IMR-90 (cell line): ENCODE results near the gene ZFP90. TPM values are rescaled to one million over a fixed set of nuclear protein-coding genes. Genes with fewer than 3 reads are reported as not detected.

ENCODE experiments used
- ATAC-seq: fragments of 200-7000 bp; cut with Tn5 transposase; 2 replicates; pipeline ENCODE4 v1.9.1; 2020; ENCODE audit warnings: low read depth, mild to moderate bottlenecking, moderate library complexity
- BruUV-seq: library from RNA; stranded (reverse); fragments of 400-500 nt; replicated peaks from 2 replicates; lab custom pipeline; 2021; lab: Mats Ljungman, UMichigan
- CTCF ChIA-PET: fragments of 300-600 bp; formaldehyde crosslinking; extraction: SDS; loops from one replicate; lab custom pipeline; 2021; ENCODE audit warnings: antibody characterized with exemption; lab: Yijun Ruan, JAX
- POLR2A ChIA-PET: fragments of 300-600 bp; sonication (Branson Sonifier 250); formaldehyde crosslinking; loops from one replicate; lab custom pipeline; 2022; ENCODE audit warnings: antibody characterized with exemption; ENCODE audit not compliant: unreplicated experiment; lab: Charles Lee
- DNase-seq: peaks from one replicate; pipeline ENCODE4 v3.0.0; 2013
- H2AFZ ChIP-seq: replicated peaks from 2 replicates; pipeline ENCODE3; 2013; ENCODE audit warnings: low read length, mild to moderate bottlenecking; ENCODE audit not compliant: poor library complexity
- H2AK5ac ChIP-seq: 2 replicates; pipeline ENCODE4 v1.6.1; 2013; ENCODE audit warnings: low read depth, low read length, inconsistent platforms
- H2AK9ac ChIP-seq: replicated peaks from 2 replicates; pipeline ENCODE3; 2013; ENCODE audit warnings: mild to moderate bottlenecking, low read depth, low read length, moderate library complexity; ENCODE audit not compliant: poor library complexity
- H2BK120ac ChIP-seq: 2 replicates; pipeline ENCODE4 v1.6.1; 2013; ENCODE audit warnings: low read depth, low read length, inconsistent platforms
- H2BK15ac ChIP-seq: 3 replicates; pipeline ENCODE4 v1.6.1; 2013; ENCODE audit warnings: low read depth, low read length, inconsistent platforms
- H2BK20ac ChIP-seq: 2 replicates; pipeline ENCODE4 v1.6.1; 2013; ENCODE audit warnings: low read depth, mild to moderate bottlenecking, inconsistent platforms, low read length, moderate library complexity
- H2BK5ac ChIP-seq: 2 replicates; pipeline ENCODE4 v1.6.1; 2013; ENCODE audit warnings: mild to moderate bottlenecking, low read depth, low read length, inconsistent platforms; ENCODE audit not compliant: poor library complexity, severe bottlenecking
- H3K14ac ChIP-seq: replicated peaks from 2 replicates; pipeline ENCODE4 v1.6.1; 2013; ENCODE audit warnings: low read depth, low read length, inconsistent platforms
- H3K18ac ChIP-seq: 2 replicates; pipeline ENCODE4 v1.6.1; 2013; ENCODE audit warnings: low read depth, low read length, control low read depth
- H3K23ac ChIP-seq: 2 replicates; pipeline ENCODE4 v1.6.1; 2013; ENCODE audit warnings: low read depth, low read length, inconsistent platforms
- H3K27ac ChIP-seq: 2 replicates; pipeline ENCODE4 v1.5.1; 2013; ENCODE audit warnings: mild to moderate bottlenecking, control low read depth, low read length; ENCODE audit not compliant: insufficient read depth
- H3K27me3 ChIP-seq: 2 replicates; pipeline ENCODE4 v1.6.1; 2013; ENCODE audit warnings: low read length; ENCODE audit not compliant: control insufficient read depth, insufficient read depth
- H3K36me3 ChIP-seq: 2 replicates; pipeline ENCODE4 v1.6.1; 2013; ENCODE audit warnings: low read length, mixed read lengths; ENCODE audit not compliant: control insufficient read depth, insufficient read depth
- H3K4ac ChIP-seq: 2 replicates; pipeline ENCODE4 v1.6.1; 2013; ENCODE audit warnings: low read depth, low read length, inconsistent platforms
- H3K4me1 ChIP-seq: 2 replicates; pipeline ENCODE4 v1.6.1; 2013; ENCODE audit warnings: low read length, mixed read lengths; ENCODE audit not compliant: control insufficient read depth, insufficient read depth
- H3K4me2 ChIP-seq: 2 replicates; pipeline ENCODE4 v1.6.1; 2013; ENCODE audit warnings: low read depth, mild to moderate bottlenecking, control low read depth, low read length, moderate library complexity
- H3K4me3 ChIP-seq: 2 replicates; pipeline ENCODE4 v1.5.1; 2013; ENCODE audit warnings: low read depth, mild to moderate bottlenecking, control low read depth, low read length, moderate library complexity; ENCODE audit not compliant: insufficient read depth
- H3K56ac ChIP-seq: 2 replicates; pipeline ENCODE4 v1.6.1; 2013; ENCODE audit warnings: low read length, inconsistent platforms; ENCODE audit not compliant: insufficient read depth; ENCODE audit errors: extremely low read depth
- H3K79me1 ChIP-seq, 2 experiments: 2 replicates each; pipeline ENCODE4 v1.6.1; 2013; ENCODE audit warnings: low read length in 2 of 2, inconsistent platforms in 1 of 2, low read depth in 1 of 2
- H3K9ac ChIP-seq: 2 replicates; pipeline ENCODE4 v1.6.1; 2013; ENCODE audit warnings: low read depth, low read length, control low read depth
- H3K9me1 ChIP-seq: 2 replicates; pipeline ENCODE4 v1.6.1; 2013; ENCODE audit warnings: low read length, inconsistent platforms; ENCODE audit not compliant: insufficient read depth
- H3K9me3 ChIP-seq: 2 replicates; pipeline ENCODE4 v1.6.1; 2013; ENCODE audit warnings: low read length; ENCODE audit not compliant: control insufficient read depth, insufficient read depth
- H4K20me1 ChIP-seq: 2 replicates; pipeline ENCODE4 v1.6.1; 2013; ENCODE audit warnings: low read length, inconsistent platforms; ENCODE audit not compliant: insufficient read depth
- H4K5ac ChIP-seq: 2 replicates; pipeline ENCODE4 v1.6.1; 2013; ENCODE audit warnings: mild to moderate bottlenecking, low read depth, low read length, control low read depth
- H4K8ac ChIP-seq, 2 experiments: 2 replicates each; pipeline ENCODE4 v1.6.1; 2013; ENCODE audit warnings: low read depth in 2 of 2, low read length in 2 of 2, control low read depth in 1 of 2, inconsistent platforms in 1 of 2
- H4K91ac ChIP-seq: 2 replicates; pipeline ENCODE4 v1.6.1; 2013; ENCODE audit warnings: low read depth, low read length, inconsistent platforms; ENCODE audit not compliant: insufficient read depth
- CEBPB ChIP-seq: IDR thresholded peaks from 2 replicates; pipeline ENCODE4 v1.6.1; 2012; ENCODE audit warnings: low read depth, low read length, improper control_type of control experiment
- CHD1 ChIP-seq: IDR thresholded peaks from 2 replicates; pipeline ENCODE4 v1.6.1; 2012; ENCODE audit warnings: low read depth, low read length, improper control_type of control experiment
- FOS ChIP-seq: fragments of 150-350 bp; IDR thresholded peaks from 2 replicates; pipeline ENCODE4 v1.6.1; 2016; ENCODE audit warnings: low read depth, low read length
- MAFK ChIP-seq: IDR thresholded peaks from 2 replicates; pipeline ENCODE4 v1.6.1; 2012; ENCODE audit warnings: low read depth, low read length, improper control_type of control experiment
- POLR2A ChIP-seq: IDR thresholded peaks from 2 replicates; pipeline ENCODE4 v1.6.1; 2012; ENCODE audit warnings: mild to moderate bottlenecking, low read depth, low read length
- RCOR1 ChIP-seq: IDR thresholded peaks from 2 replicates; pipeline ENCODE4 v1.6.1; 2012; ENCODE audit warnings: mild to moderate bottlenecking, low read length, improper control_type of control experiment; ENCODE audit not compliant: insufficient replicate concordance
- RFX5 ChIP-seq: IDR thresholded peaks from 2 replicates; pipeline ENCODE4 v1.8.0; 2012; ENCODE audit warnings: low read depth, mild to moderate bottlenecking, low read length, moderate library complexity
- SMC3 ChIP-seq: fragments of 150-350 bp; IDR thresholded peaks from 2 replicates; pipeline ENCODE4 v1.6.1; 2016; ENCODE audit warnings: low read depth, mild to moderate bottlenecking, antibody characterized with exemption, low read length, moderate library complexity
- WGBS, 2 experiments: methylation state at CpG; one replicate each; pipeline versions ENCODE4 v1.1.5 to v1.1.7; 2013; ENCODE audit warnings: missing lambda C conversion rate in 2 of 2; ENCODE audit not compliant: insufficient read length in 1 of 2; ENCODE audit errors: extremely low coverage in 2 of 2; 5-methylcytosine and 5-hydroxymethylcytosine counted together
- dilution Hi-C: fragments of 300-500 bp; cut with HindIII; formaldehyde crosslinking; loops from one replicate; pipeline ENCODE4 v1.14.3; 2018; ENCODE audit warnings: low sequenced_read_pairs; ENCODE audit not compliant: unreplicated experiment
- in situ Hi-C: fragments of 300-500 bp; cut with MboI; formaldehyde crosslinking; loops from 3 replicates; pipeline ENCODE4 v1.14.3; 2019; ENCODE audit warnings: low sequenced_read_pairs, inconsistent platforms, mixed read lengths
- intact Hi-C: fragments of 100-400 bp; cut with micrococcal nuclease; formaldehyde crosslinking; loops from 2 replicates; pipeline ENCODE4 v1.10.0; 2022
- polyA plus RNA-seq, 3 experiments: library from polyadenylated mRNA; depleted of rRNA; stranded (reverse); fragments of >200 nt; gene quantifications; 2 replicates each; pipeline ENCODE4 v1.2.3, GENCODE V29; 2012; ENCODE audit warnings: low replicate concordance in 1 of 3
- total RNA-seq: library from RNA; depleted of rRNA; stranded (reverse); fragments of >200 nt; gene quantifications from 2 replicates; pipeline ENCODE4 v1.2.3, GENCODE V29; 2012
- TF ChIP-seq, protein P1 (sequence below): conservative IDR thresholded peaks from 2 replicates; pipeline ENCODE4 v1.5.1; 2012; ENCODE audit warnings: mild to moderate bottlenecking, low read depth, low read length, improper control_type of control experiment
- TF ChIP-seq, protein P2 (sequence below): fragments of 150-350 bp; IDR thresholded peaks from 2 replicates; pipeline ENCODE4 v1.6.1; 2017; ENCODE audit warnings: mild to moderate bottlenecking, antibody characterized with exemption, low read length, low read depth
- TF ChIP-seq, protein P3 (sequence below): fragments of 150-350 bp; IDR thresholded peaks from 2 replicates; pipeline ENCODE4 v1.6.1; 2016; ENCODE audit warnings: low read depth, mild to moderate bottlenecking, low read length, moderate library complexity, borderline replicate concordance

Gene ZFP90
- total and polyA plus RNA-seq, 2 of the 4 experiments (the other 2 are of a cell fraction), result 7.3 to 22.6 TPM

DNA sequence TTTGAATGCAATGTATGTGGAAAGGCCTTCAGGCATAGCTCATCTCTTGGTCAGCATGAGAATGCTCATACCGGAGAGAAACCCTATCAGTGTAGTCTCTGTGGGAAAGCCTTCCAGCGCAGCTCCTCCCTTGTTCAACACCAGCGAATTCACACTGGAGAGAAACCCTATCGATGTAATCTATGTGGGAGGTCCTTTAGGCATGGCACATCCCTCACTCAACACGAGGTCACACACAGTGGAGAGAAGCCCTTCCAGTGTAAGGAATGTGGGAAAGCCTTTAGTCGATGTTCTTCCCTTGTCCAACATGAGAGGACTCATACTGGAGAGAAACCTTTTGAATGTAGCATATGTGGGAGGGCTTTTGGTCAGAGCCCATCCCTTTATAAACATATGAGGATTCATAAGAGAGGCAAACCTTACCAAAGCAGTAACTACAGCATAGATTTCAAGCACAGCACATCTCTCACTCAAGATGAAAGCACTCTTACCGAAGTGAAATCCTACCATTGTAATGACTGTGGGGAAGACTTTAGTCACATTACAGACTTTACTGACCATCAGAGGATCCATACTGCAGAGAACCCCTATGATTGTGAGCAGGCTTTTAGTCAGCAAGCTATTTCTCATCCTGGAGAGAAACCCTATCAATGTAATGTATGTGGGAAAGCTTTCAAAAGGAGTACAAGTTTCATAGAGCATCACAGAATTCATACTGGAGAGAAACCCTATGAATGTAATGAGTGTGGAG lies 24.7 kb downstream of the ZFP90 start:
- dilution Hi-C loops, result no loop called here
- DNase-seq, result no peak
- intact Hi-C loops, result no loop called here
- no peak overlapping the region for H2AFZ ChIP-seq
- H3K9ac ChIP-seq, result no peak overlapping the region
- no TSS peak for BruUV-seq
- TF ChIP-seq MAFK (no peak), POLR2A (no peak), CEBPB (no peak), RCOR1 (no peak), SMC3 (no peak), RFX5 (no peak), CHD1 (no peak), FOS (no peak)
- TF ChIP-seq, protein P1, sequence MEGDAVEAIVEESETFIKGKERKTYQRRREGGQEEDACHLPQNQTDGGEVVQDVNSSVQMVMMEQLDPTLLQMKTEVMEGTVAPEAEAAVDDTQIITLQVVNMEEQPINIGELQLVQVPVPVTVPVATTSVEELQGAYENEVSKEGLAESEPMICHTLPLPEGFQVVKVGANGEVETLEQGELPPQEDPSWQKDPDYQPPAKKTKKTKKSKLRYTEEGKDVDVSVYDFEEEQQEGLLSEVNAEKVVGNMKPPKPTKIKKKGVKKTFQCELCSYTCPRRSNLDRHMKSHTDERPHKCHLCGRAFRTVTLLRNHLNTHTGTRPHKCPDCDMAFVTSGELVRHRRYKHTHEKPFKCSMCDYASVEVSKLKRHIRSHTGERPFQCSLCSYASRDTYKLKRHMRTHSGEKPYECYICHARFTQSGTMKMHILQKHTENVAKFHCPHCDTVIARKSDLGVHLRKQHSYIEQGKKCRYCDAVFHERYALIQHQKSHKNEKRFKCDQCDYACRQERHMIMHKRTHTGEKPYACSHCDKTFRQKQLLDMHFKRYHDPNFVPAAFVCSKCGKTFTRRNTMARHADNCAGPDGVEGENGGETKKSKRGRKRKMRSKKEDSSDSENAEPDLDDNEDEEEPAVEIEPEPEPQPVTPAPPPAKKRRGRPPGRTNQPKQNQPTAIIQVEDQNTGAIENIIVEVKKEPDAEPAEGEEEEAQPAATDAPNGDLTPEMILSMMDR, result no peak
- TF ChIP-seq, protein P2, sequence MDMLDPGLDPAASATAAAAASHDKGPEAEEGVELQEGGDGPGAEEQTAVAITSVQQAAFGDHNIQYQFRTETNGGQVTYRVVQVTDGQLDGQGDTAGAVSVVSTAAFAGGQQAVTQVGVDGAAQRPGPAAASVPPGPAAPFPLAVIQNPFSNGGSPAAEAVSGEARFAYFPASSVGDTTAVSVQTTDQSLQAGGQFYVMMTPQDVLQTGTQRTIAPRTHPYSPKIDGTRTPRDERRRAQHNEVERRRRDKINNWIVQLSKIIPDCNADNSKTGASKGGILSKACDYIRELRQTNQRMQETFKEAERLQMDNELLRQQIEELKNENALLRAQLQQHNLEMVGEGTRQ, result no peak
- TF ChIP-seq, protein P3, sequence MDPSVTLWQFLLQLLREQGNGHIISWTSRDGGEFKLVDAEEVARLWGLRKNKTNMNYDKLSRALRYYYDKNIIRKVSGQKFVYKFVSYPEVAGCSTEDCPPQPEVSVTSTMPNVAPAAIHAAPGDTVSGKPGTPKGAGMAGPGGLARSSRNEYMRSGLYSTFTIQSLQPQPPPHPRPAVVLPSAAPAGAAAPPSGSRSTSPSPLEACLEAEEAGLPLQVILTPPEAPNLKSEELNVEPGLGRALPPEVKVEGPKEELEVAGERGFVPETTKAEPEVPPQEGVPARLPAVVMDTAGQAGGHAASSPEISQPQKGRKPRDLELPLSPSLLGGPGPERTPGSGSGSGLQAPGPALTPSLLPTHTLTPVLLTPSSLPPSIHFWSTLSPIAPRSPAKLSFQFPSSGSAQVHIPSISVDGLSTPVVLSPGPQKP, result no peak
- H2AK5ac ChIP-seq, result no peak overlapping the region
- in situ Hi-C loops, result no loop called here
- H3K79me1 ChIP-seq, result no peaks in the 10 kb centered on the region
- no peak overlapping the region for H3K27ac ChIP-seq
- H4K91ac ChIP-seq, result no peak overlapping the region
- H3K18ac ChIP-seq, result no peak overlapping the region
- H3K36me3 ChIP-seq, result peaks cover 35% of the 10 kb centered on the region
- no peaks in the 10 kb centered on the region for H3K4me1 ChIP-seq
- H4K20me1 ChIP-seq, result no peaks in the 10 kb centered on the region
- H3K23ac ChIP-seq, result no peak overlapping the region
- no peak overlapping the region for H3K56ac ChIP-seq
- no peak overlapping the region for H2BK20ac ChIP-seq
- H2BK15ac ChIP-seq, result no peak overlapping the region
- ATAC-seq, result no peak
- no peaks in the 10 kb centered on the region for H3K9me1 ChIP-seq
- no peak overlapping the region for H4K8ac ChIP-seq
- H2BK5ac ChIP-seq, result no peak overlapping the region
- ChIA-PET CTCF (no interaction called here), POLR2A (no interaction called here)
- H3K27me3 ChIP-seq, result no peaks in the 10 kb centered on the region
- H3K14ac ChIP-seq, result no peak overlapping the region
- H2AK9ac ChIP-seq, result no peak overlapping the region
- peaks cover 87% of the 10 kb centered on the region for H3K9me3 ChIP-seq
- H3K4me3 ChIP-seq, result no peak overlapping the region
- no peak overlapping the region for H3K4ac ChIP-seq
- WGBS, 2 experiments, result no CpG with 5 or more reads among the region's 7 CpGs
- no peak overlapping the region for H2BK120ac ChIP-seq
- H3K4me2 ChIP-seq, result no peak overlapping the region
- H4K5ac ChIP-seq, result no peak overlapping the region
